HG03060 (cell line): ENCODE data around the gene DUOXA1.

Experiments used
- ATAC-seq: cut with Tn5 transposase; IDR thresholded peaks from one replicate; pipeline ENCODE4 v1.9.1; 2021; ENCODE audit warnings: low read depth, moderate number of reproducible peaks; ENCODE audit not compliant: unreplicated experiment

Gene DUOXA1

GRCh38 chr15:45129651-45130129, at the start of gene DUOXA1, which contains the start of gene DUOX1:
Gene DUOXA1 (minus strand): TSS chr15:45129879. CDS start chr15:45123014, 6,865 bp downstream.
Gene DUOX1 (plus strand): TSS chr15:45129994. CDS start chr15:45131967, 1,973 bp downstream.
- ATAC-seq: no peak

- no peak for ATAC-seq
Observed at GRCh38 chr15:45177285-45177684, 47.6 kb upstream of the DUOXA1 start.

- no peak for ATAC-seq
Observed at GRCh38 chr15:45174577-45174976, 44.9 kb upstream of the DUOXA1 start.

- no peak for ATAC-seq
Observed at GRCh38 chr15:45174069-45174468, 44.4 kb upstream of the DUOXA1 start.

GRCh38 chr15:45171912-45172311, 42.2 kb upstream of the DUOXA1 start:
- ATAC-seq: no peak

GRCh38 chr15:45169608-45170480, 40.2 kb upstream of the DUOXA1 start:
- ATAC-seq: no peak

- no peak for ATAC-seq
Observed at GRCh38 chr15:45168751-45169551, 39.3 kb upstream of the DUOXA1 start.

- ATAC-seq: no peak
Observed at GRCh38 chr15:45168286-45168685, 38.6 kb upstream of the DUOXA1 start.

GRCh38 chr15:45167631-45168205, 38.0 kb upstream of the DUOXA1 start:
- no peak for ATAC-seq

GRCh38 chr15:45166834-45167630, 37.4 kb upstream of the DUOXA1 start:
- peak; percentile 76 for ATAC-seq

GRCh38 chr15:45165536-45165935, 35.9 kb upstream of the DUOXA1 start:
- ATAC-seq: no peak

- ATAC-seq: no peak
Observed at GRCh38 chr15:45164914-45165313, 35.2 kb upstream of the DUOXA1 start.

GRCh38 chr15:45163508-45163856, 33.8 kb upstream of the DUOXA1 start:
- ATAC-seq: no peak

- ATAC-seq: no peak
Observed at GRCh38 chr15:45162771-45163507, 33.3 kb upstream of the DUOXA1 start.

- no peak for ATAC-seq
Observed at GRCh38 chr15:45161666-45162065, 32.0 kb upstream of the DUOXA1 start.

GRCh38 chr15:45157974-45158373, 28.3 kb upstream of the DUOXA1 start:
- no peak for ATAC-seq

- ATAC-seq: no peak
Observed at GRCh38 chr15:45156744-45157455, 27.2 kb upstream of the DUOXA1 start.

GRCh38 chr15:45155739-45156138, 26.1 kb upstream of the DUOXA1 start:
- no peak for ATAC-seq
